HG02938 (cell line): ENCODE results near the gene HIGD1C.
"Not testable (repeated sequence)": the region's sequence is repeated elsewhere in the genome, so short reads cannot be mapped to it uniquely, and the experiment has no call there.

Experiments used
- ATAC-seq: cut with Tn5 transposase; IDR thresholded peaks from one replicate; pipeline ENCODE4 v1.9.1; 2021; ENCODE audit warnings: mild to moderate bottlenecking, moderate library complexity; ENCODE audit not compliant: unreplicated experiment

The HIGD1C gene

GRCh38 chr12:50933459-50934124 lies 18.8 kb upstream of the HIGD1C start:
- no peak for ATAC-seq

GRCh38 chr12:50934371-50934851 lies 17.9 kb upstream of the HIGD1C start:
- ATAC-seq: no peak

- no peak for ATAC-seq
These were observed 17.1 kb upstream of the HIGD1C start for GRCh38 chr12:50934981-50935807.

- ATAC-seq: no peak
These were observed 15.4 kb upstream of the HIGD1C start for GRCh38 chr12:50936821-50937530.

GRCh38 chr12:50937653-50938052 lies 14.7 kb upstream of the HIGD1C start:
- no peak for ATAC-seq

GRCh38 chr12:50947933-50948626 lies 4.3 kb upstream of the HIGD1C start:
- no peak for ATAC-seq

GRCh38 chr12:50948798-50949197 lies 3.5 kb upstream of the HIGD1C start:
- ATAC-seq: no peak

- ATAC-seq: no peak
These were observed 2.5 kb upstream of the HIGD1C start for GRCh38 chr12:50949801-50950302.

GRCh38 chr12:50951112-50951511 lies 1.2 kb upstream of the HIGD1C start:
- no peak for ATAC-seq

GRCh38 chr12:50953047-50953446 lies 703 bp downstream of the HIGD1C start:
- no peak for ATAC-seq

- ATAC-seq: not testable (repeated sequence)
These were observed 2.4 kb downstream of the HIGD1C start for GRCh38 chr12:50954789-50955188.

- ATAC-seq: no peak
These were observed 2.9 kb downstream of the HIGD1C start for GRCh38 chr12:50955288-50955687.

- ATAC-seq: no peak
These were observed 3.4 kb downstream of the HIGD1C start for GRCh38 chr12:50955697-50956096.

- no peak for ATAC-seq
These were observed 7.8 kb downstream of the HIGD1C start for GRCh38 chr12:50960130-50960529.

GRCh38 chr12:50961708-50962107 lies 9.4 kb downstream of the HIGD1C start:
- no peak for ATAC-seq

- ATAC-seq: no peak
These were observed 12.1 kb downstream of the HIGD1C start for GRCh38 chr12:50964432-50964831.

GRCh38 chr12:50971946-50972345 lies 19.6 kb downstream of the HIGD1C start:
- ATAC-seq: no peak

- ATAC-seq: peak; percentile 64
These were observed 27.2 kb downstream of the HIGD1C start for GRCh38 chr12:50979369-50980052.

- ATAC-seq: no peak
These were observed 28.2 kb downstream of the HIGD1C start for GRCh38 chr12:50980545-50980944.
